SJSA1 (cell line): ENCODE results near the gene FGF23. TPM values are rescaled to one million over a fixed set of nuclear protein-coding genes. Genes with fewer than 3 reads are reported as not detected.

Experiments
- DNase-seq, 2 experiments: peaks; one replicate each; pipeline ENCODE4 v3.0.0-alpha.2; 2015 to 2020; ENCODE audit warnings: low spot score in 2 of 2, low read depth in 1 of 2
- H3K27ac ChIP-seq: fragments of 250-450 bp; sonication (Bioruptor Pico); 2 replicates; pipeline ENCODE4 v1.5.1; 2020; ENCODE audit warnings: mild to moderate bottlenecking, moderate library complexity
- H3K27me3 ChIP-seq: fragments of 250-450 bp; sonication (Bioruptor Pico); replicated peaks from 2 replicates; pipeline ENCODE4 v1.5.1; 2020; ENCODE audit warnings: mild to moderate bottlenecking, moderate library complexity
- H3K36me3 ChIP-seq: fragments of 250-450 bp; sonication (Bioruptor Pico); 2 replicates; pipeline ENCODE4 v1.5.1; 2020; ENCODE audit warnings: mild to moderate bottlenecking
- H3K4me1 ChIP-seq: fragments of 250-450 bp; sonication (Bioruptor Pico); replicated peaks from 2 replicates; pipeline ENCODE4 v1.6.1; 2021; ENCODE audit warnings: mild to moderate bottlenecking
- H3K4me3 ChIP-seq: fragments of 250-450 bp; sonication (Bioruptor Pico); 2 replicates; pipeline ENCODE4 v1.5.1; 2020; ENCODE audit warnings: mild to moderate bottlenecking
- H3K9me3 ChIP-seq: fragments of 250-450 bp; sonication (Bioruptor Pico); replicated peaks from 2 replicates; pipeline ENCODE4 v1.5.1; 2020; ENCODE audit warnings: mild to moderate bottlenecking
- total RNA-seq: library from RNA; depleted of rRNA; stranded (reverse); fragments of >200 nt; shearing (Covaris generic); gene quantifications from 2 replicates; pipeline ENCODE4 v1.2.3, GENCODE V29; 2014

FGF23 gene
- total RNA-seq, 1 experiment from 2014 or later: not detected

DNA sequence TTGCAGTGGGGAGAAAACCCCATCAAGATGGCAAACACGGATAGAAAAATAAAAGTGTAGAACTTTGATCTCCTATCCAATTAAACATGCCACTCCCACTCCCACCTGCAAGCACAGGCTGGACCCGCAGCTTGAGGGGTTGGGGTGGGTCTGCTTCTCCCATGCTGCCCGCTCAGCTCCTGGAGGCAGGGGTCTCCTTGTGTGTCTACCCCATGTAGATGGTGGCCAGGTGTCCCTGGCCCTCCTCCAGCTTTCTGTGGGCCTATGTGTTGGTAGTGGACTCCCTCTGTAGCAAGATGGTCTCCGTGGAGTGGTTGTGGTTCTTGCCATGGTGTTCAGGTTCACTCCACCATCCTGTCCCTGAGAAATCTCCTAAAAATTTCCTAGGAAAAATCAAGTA is 23.5 kb upstream of the FGF23 start:
- DNase-seq: no peak
- Histone ChIP-seq H3K4me1 (no peaks in the 10 kb centered on the region), H3K9me3 (no peaks in the 10 kb centered on the region; the same call in 1 of the 2 replicates), H3K4me3 (no peak overlapping the region), H3K27me3 (peaks cover 22% of the 10 kb centered on the region), H3K36me3 (no peaks in the 10 kb centered on the region), H3K27ac (no peak overlapping the region)

DNA sequence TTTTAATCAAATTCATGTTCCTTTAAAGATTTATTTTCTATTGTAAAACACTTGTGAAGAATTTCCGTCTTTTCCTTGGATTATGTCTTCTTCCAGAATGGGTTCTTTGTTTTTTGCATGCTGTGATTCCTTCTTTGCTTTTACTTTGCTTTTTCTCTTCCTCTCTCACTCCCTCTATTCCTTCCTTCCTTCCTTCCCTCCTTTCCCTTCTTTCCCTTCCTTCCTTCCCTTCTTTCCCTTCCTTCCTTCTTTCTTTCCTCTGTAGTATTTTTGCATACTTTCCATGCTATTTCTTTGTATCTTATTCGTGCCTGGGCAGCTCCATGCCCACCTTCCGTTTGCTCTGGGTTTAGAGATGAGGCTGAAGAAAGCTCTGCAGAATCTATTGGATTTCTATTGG is 21.6 kb upstream of the FGF23 start:
- Histone ChIP-seq H3K9me3 (no peaks in the 10 kb centered on the region; the same call in 1 of the 2 replicates), H3K4me3 (no peak overlapping the region), H3K36me3 (no peaks in the 10 kb centered on the region), H3K4me1 (no peaks in the 10 kb centered on the region), H3K27me3 (peaks cover 31% of the 10 kb centered on the region), H3K27ac (no peak overlapping the region)
- DNase-seq: no peak

DNA sequence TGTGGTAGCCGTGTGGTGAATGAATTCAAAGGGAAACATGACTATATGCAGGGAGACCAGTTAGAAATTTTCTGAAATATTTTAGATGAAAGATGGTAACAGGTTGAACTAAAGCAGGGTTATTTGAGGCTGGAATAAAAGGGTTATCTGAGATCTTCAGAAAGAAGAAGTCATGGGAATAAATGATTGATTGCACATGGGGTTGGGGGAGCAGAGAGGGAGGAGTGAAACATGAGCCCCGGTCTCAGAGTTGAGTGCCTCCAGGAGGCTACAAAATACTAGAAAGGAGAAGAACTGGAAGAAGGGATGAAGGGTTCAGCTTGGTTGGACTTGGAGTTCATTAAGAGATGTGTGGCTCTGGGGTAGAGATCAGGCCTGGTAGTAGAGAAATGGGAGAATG is 16.3 kb upstream of the FGF23 start:
- H3K4me3 ChIP-seq: no peak overlapping the region
- H3K27ac ChIP-seq: no peak overlapping the region
- H3K4me1 ChIP-seq: no peaks in the 10 kb centered on the region
- peaks cover 36% of the 10 kb centered on the region for H3K27me3 ChIP-seq
- H3K9me3 ChIP-seq: no peaks in the 10 kb centered on the region
- no peaks in the 10 kb centered on the region for H3K36me3 ChIP-seq
- no peak for DNase-seq

DNA sequence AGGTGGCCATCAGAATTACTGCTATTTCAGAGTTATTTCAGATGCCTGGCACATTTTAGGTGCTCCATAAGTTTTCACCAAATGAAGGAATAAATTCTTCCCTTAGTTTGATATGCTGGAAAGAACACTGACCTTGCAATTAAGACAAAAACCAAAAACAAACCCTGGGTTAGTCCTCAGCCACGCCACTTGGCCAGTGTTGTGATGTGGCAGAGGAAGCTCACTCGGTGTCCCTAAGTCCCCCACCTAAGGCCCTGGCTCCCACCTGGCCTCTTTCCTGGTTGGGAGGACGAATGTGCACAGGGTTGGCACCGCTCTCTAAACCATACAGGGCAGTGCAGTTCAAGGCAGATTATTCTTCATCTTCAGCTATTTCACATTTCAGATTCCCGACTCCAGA is 13.7 kb upstream of the FGF23 start:
- Histone ChIP-seq H3K27ac (no peak overlapping the region), H3K36me3 (no peaks in the 10 kb centered on the region), H3K4me3 (no peak overlapping the region), H3K4me1 (no peaks in the 10 kb centered on the region), H3K9me3 (no peaks in the 10 kb centered on the region), H3K27me3 (peaks cover 29% of the 10 kb centered on the region)
- no peak for DNase-seq

DNA sequence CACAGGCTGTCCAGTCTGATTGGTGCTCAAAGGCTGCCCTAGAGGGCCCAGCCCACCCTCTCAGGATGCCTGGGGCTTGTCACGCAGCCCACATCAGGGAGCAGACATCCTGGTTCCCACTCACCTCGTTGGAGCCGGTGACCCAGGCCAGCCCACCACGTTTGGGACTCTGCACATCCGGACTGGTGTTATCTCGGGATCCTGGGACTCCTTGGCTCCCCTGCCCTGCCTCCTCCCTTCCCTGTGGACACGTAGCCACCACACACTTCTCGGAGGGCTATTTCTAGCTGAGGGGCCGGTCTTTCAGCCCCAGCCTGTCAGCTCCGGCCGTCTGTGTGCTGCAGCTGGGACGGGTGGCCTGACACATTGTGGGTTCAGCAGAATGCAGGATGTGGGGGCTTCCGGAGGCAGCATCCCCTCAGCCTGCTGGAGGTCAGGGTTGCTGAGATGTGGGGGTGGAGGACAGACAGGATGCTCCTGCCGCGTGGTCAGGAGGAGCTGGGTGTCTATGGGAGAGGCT is 12.8 kb upstream of the FGF23 start:
- no peaks in the 10 kb centered on the region for H3K4me1 ChIP-seq
- no peak overlapping the region for H3K27ac ChIP-seq

DNA sequence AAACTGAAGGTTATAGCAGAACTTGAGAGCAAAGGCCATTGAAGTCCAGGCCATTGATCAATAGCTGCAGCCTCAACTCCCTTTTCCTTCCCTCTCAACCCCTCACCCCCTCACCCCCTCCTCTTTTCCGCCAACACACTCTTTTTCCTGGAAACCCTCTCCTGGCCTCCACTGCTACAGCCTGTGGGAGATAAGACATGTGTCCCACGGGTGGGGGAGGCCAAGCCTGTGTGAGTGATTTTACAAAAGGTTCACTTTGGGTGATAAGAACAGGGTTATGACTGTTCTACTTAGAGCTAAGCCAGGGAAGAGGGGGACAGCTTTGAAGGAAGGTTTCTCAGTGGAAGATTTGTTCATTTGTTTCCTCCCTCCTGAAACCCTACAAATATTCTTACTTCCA is 9.2 kb upstream of the FGF23 start:
- Histone ChIP-seq H3K4me1 (no peaks in the 10 kb centered on the region), H3K27me3 (peaks cover 17% of the 10 kb centered on the region), H3K9me3 (no peaks in the 10 kb centered on the region), H3K36me3 (no peaks in the 10 kb centered on the region), H3K4me3 (no peak overlapping the region), H3K27ac (no peak overlapping the region)
- no peak for DNase-seq

More for the DNA sequence above, 12.8 kb upstream of the FGF23 start:
- Histone ChIP-seq H3K36me3 (no peaks in the 10 kb centered on the region), H3K9me3 (no peaks in the 10 kb centered on the region), H3K27me3 (peaks cover 28% of the 10 kb centered on the region), H3K4me3 (no peak overlapping the region)
- DNase-seq: no peak

DNA sequence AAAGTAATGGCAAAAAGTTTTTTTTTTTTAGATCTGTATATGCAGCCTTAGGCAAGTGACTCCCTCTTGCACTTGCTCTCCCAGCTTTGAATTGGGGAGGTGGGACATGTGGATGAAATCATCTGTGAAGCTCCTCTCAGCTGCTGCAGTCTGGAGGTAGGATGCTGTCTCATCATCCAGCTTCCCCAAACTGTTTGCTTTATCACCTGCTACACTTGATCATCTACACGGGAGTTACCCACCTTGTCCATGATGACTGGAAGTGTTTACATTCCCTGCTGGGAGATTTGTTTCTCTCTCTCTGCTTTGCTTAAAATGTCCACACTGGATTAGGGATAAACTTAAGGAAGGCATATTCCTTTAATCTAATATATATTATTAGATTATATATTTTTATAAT is 8.5 kb upstream of the FGF23 start:
- H3K9me3 ChIP-seq: no peaks in the 10 kb centered on the region

DNA sequence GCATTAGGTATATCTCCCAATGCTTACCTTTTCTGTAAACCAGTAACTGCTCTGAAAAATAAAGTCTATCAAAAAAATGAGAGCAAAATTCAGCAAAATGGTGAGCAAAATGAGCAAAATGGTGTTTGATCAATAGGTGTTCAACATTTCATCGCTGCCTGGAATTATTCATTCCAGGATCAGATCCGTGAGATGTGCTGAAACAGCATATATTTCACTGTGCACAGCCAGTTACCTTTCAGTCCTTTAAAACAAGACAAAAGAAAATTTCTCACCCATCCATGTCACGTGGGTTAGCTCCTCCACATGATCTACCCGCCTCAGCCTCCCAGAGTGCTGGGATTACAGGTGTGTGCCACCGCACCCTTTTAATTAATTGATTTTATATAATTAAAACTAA is 8.1 kb upstream of the FGF23 start:
- H3K4me1 ChIP-seq: no peaks in the 10 kb centered on the region
- no peaks in the 10 kb centered on the region for H3K36me3 ChIP-seq
- peaks cover 18% of the 10 kb centered on the region for H3K27me3 ChIP-seq
- H3K4me3 ChIP-seq: no peak overlapping the region
- H3K27ac ChIP-seq: no peak overlapping the region
- no peak for DNase-seq
- no peaks in the 10 kb centered on the region for H3K9me3 ChIP-seq

More for the DNA sequence above, 8.5 kb upstream of the FGF23 start:
- Histone ChIP-seq H3K27me3 (peaks cover 22% of the 10 kb centered on the region), H3K27ac (no peak overlapping the region), H3K4me1 (no peaks in the 10 kb centered on the region), H3K4me3 (no peak overlapping the region), H3K36me3 (no peaks in the 10 kb centered on the region)
- DNase-seq: no peak

DNA sequence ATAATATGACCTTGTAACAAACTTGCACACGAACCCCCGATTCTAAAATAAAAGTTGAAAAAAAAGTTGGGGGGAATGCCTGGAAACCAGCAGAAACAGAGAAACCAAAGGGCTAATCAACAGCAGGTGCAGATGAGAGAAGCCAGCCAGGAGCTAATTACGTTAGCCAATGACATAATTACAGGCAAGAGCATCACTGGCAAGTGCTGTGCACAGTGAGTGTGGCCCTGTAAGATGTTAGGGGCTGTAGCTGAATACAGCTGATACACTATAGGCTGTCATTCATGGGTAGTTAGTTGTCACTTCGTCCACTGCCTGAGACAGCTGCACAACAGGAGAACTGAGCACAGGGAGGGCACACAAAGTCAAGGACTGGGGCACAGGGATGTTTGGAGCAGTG is 7.3 kb upstream of the FGF23 start:
- no peaks in the 10 kb centered on the region for H3K36me3 ChIP-seq
- no peak for DNase-seq
- no peak overlapping the region for H3K4me3 ChIP-seq
- H3K9me3 ChIP-seq: no peaks in the 10 kb centered on the region
- H3K27ac ChIP-seq: no peak overlapping the region
- no peaks in the 10 kb centered on the region for H3K4me1 ChIP-seq
- H3K27me3 ChIP-seq: peaks cover 15% of the 10 kb centered on the region

DNA sequence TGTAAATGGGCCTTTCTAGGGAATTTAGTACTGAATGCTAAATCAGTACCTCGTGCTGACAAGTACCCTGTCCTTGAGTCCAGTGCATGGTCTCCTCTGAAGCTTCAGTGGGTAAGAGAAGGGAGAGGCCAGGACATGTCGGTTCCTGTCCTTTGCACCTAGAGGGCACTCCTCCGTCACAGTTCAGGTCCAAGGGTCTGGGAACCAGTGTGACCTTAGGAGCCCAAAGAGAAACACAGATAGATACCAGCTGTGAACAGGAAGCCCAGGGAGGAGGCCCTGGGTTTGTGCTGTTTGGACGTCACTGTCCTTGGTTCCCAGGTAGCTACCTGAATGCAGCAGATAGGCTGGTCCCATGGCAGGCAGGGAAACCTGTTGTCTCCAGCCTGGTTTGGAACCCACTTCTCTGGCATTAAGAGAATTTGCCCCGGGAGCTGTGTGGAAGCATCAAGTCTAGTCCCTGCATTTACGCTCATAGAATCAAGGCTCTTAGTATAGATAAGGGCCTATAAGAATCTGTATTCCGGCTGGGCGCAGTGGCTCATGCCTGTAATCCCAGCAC is 3.9 kb upstream of the FGF23 start:
- Histone ChIP-seq H3K4me3 (no peak overlapping the region), H3K36me3 (no peaks in the 10 kb centered on the region), H3K9me3 (no peaks in the 10 kb centered on the region), H3K4me1 (no peaks in the 10 kb centered on the region), H3K27ac (no peak overlapping the region), H3K27me3 (peaks cover 37% of the 10 kb centered on the region)
- DNase-seq: no peak

DNA sequence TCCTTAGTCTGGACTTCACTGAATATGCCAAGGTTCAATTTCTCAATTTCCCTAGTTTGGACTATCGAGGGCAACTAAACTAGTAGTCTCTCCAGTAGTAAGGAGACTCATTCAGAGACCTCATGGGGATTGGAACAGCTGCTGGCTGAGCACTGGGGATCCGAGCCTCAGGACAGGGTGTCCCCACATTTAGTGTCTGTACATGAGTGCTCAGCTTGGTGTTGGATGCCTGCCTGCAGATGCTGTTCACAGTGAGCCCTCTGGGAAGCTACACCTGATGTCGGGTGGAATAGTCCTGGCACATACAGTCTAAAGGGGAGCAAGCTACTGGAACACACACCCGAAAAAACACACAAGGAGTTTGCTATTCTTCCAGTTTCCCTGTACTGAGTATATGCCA is 820 bp upstream of the FGF23 start:
- Histone ChIP-seq H3K27ac (no peak overlapping the region), H3K27me3 (peaks cover 40% of the 10 kb centered on the region), H3K9me3 (no peaks in the 10 kb centered on the region), H3K4me1 (no peaks in the 10 kb centered on the region), H3K4me3 (no peak overlapping the region), H3K36me3 (no peaks in the 10 kb centered on the region)
- DNase-seq: no peak

DNA sequence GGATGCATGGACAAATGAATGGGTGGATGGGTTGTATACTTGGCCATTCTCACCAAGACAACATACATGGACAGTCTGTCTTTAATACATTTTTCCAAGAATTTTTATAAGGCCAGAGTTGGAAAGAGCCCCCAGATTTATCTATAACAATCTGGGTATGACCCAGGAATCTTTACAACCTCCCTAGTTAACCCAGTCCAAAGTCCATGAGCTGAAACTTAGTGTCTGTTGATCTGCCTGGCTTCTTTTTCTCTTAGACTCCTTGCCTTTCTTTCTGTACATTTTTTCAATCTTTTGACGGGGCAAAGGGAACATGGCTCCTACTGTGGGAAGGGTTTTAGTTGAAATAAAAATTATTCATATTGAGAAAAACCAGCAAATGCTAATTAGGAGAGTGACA is 740 bp downstream of the FGF23 start:
- Histone ChIP-seq H3K36me3 (no peaks in the 10 kb centered on the region), H3K4me1 (no peaks in the 10 kb centered on the region), H3K4me3 (no peak overlapping the region), H3K27me3 (peaks cover 42% of the 10 kb centered on the region), H3K9me3 (no peaks in the 10 kb centered on the region), H3K27ac (no peak overlapping the region)
- no peak for DNase-seq

DNA sequence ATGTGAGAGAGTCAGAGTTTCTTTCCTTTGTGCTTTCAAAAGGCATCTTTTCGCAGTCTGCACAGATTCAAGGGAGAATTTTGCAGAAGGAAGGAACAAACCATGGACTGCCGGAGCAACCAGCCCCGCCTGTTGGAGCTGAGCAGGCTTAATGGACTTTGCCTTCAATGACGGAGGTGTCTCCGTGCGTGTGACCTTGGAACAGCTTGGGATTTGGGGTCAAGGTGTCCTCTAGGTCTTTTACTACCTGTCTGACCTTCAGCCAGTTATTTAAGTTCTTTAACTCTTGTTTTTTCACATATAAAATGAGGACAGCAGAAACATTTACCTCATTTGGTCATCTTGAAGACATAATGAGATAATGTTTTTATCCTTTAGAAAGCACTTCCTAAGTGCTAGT is 4.1 kb downstream of the FGF23 start:
- DNase-seq: no peak
- no peak overlapping the region for H3K27ac ChIP-seq

DNA sequence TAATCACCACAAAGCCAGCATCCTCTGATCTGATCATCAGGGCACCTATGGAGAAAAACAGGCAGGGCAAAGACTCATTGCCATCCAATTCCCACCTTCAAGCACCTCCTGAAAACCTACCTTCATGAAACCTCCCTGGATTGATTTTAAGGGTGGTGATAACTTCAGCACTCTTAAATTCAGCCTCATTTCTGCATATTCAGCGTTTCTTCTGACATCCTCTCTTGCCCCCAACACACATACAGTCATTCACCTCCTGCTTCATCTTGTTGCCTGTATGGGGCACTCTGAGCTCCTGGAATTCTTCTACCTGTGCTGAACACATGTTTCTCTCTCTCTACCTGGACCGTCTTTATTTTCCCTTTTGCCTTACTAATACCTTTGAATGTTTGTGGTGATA is 6.9 kb downstream of the FGF23 start:
- no peaks in the 10 kb centered on the region for H3K36me3 ChIP-seq
- peaks cover 19% of the 10 kb centered on the region for H3K27me3 ChIP-seq
- no peaks in the 10 kb centered on the region for H3K9me3 ChIP-seq
- H3K27ac ChIP-seq: no peak overlapping the region
- no peak for DNase-seq
- H3K4me1 ChIP-seq: no peaks in the 10 kb centered on the region
- no peak overlapping the region for H3K4me3 ChIP-seq

More for the DNA sequence above, 4.1 kb downstream of the FGF23 start:
- H3K27me3 ChIP-seq: peaks cover 28% of the 10 kb centered on the region
- no peak overlapping the region for H3K4me3 ChIP-seq
- H3K4me1 ChIP-seq: no peaks in the 10 kb centered on the region
- H3K9me3 ChIP-seq: no peaks in the 10 kb centered on the region
- no peaks in the 10 kb centered on the region for H3K36me3 ChIP-seq

DNA sequence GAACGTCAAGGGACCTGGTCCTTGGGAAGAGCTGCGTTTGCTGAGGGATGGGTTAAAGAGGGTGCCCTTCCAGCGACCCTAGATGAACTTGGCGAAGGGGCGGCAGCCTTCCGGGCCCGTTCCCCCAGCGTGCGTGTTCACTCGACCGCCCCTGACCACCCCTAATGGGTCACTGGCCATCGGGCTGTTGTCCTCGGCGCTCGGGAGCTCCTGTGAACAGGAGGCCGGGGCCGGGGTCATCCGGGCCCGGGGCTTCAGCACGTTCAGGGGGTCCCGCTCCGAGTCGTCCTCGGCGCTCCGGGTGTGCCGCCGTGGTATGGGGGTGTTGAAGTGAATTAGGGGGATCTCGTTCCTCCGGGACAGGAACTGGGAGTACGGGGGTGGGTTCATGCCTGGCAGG is 9.2 kb downstream of the FGF23 start:
- Histone ChIP-seq H3K4me3 (no peak overlapping the region), H3K27me3 (peaks cover 23% of the 10 kb centered on the region), H3K4me1 (no peaks in the 10 kb centered on the region), H3K9me3 (no peaks in the 10 kb centered on the region), H3K27ac (no peak overlapping the region), H3K36me3 (no peaks in the 10 kb centered on the region)
- DNase-seq: no peak
